Limb (tissue), 2 donors: ENCODE results near the gene TSPAN18.

ENCODE experiments used
- DNase-seq, 2 donors: peaks; one replicate each; pipeline ENCODE4 v3.0.0-alpha.2; 2016; ENCODE audit errors: extremely low spot score in 2 of 2

TSPAN18 gene

DNA sequence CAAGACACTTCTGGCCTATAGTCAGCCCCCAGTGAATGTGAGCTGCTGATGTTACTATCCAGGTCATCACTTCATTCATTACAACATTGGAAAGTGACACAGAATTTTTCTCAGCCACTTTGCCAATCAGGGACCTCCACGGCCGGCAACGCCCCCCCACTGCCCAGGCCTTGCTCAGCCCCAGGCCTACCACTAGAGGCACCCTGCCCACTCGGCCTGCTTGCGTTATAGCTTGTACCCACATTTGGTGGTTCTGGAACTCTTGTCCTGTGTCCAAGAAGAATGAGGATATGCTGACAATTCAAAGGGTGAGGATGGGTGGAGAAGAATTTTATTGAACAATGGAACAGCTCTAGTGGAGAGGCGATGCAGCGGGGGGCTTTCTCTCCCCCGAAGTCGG, 96.2 kb downstream of the TSPAN18 start:
- DNase-seq: no peak

GRCh38 chr11:44823868-44824267, 97.1 kb downstream of the TSPAN18 start:
- DNase-seq: no peak

DNA sequence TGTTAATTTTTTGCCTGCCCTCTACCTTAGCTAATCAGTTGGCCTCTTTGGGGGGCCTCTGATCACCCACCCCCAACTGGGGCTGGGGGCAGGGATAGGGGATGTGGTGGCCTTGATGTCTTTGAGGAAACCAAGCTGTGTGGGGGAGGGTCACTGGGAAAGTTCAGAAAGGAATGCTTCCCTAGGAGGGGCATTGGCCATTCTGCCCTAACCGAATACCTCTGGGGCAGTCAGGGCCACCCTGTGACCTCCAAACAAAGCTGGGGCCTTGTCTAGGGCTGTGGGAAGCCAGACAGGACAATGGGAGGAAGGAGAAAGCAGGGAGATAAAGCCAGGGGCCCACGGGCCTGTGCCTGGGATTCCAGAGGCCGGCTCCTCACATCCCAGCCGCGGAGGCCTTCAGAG, 97.5 kb downstream of the TSPAN18 start:
- DNase-seq: no peak

- no peak for DNase-seq
These were observed 98.5 kb downstream of the TSPAN18 start for GRCh38 chr11:44825058-44825785.

- peak in 1 of 2 donors; percentile 20 for DNase-seq
These were observed 100.3 kb downstream of the TSPAN18 start for GRCh38 chr11:44826922-44827643.

GRCh38 chr11:44828296-44828695, 101.5 kb downstream of the TSPAN18 start:
- DNase-seq: peak in 1 of 2 donors; percentile 12

- DNase-seq: no peak
These were observed 103.1 kb downstream of the TSPAN18 start for GRCh38 chr11:44829838-44830237.

- DNase-seq: peak in 1 of 2 donors; percentile 10
These were observed 105.0 kb downstream of the TSPAN18 start for GRCh38 chr11:44831605-44832394.

DNA sequence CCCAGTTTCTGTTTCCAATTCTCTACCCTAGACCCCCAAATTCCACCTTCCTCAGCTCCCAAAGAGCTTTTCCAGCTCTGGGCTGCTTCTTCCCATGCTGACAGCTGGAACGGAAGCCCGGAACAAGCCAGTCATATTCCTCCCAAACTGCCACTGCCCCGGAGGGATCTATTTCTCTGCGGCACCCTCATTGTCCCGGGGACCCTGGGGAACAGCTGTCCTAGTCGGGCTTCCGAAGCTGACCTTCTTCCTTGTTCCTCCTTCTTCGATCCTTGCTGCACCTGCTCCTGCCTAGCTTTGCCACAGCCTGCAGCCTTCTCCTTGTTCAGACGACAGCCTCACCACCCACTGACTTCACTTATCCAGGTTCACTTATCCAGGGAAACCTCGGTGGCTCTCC, 105.7 kb downstream of the TSPAN18 start:
- DNase-seq: peak in 1 of 2 donors; percentile 29

DNA sequence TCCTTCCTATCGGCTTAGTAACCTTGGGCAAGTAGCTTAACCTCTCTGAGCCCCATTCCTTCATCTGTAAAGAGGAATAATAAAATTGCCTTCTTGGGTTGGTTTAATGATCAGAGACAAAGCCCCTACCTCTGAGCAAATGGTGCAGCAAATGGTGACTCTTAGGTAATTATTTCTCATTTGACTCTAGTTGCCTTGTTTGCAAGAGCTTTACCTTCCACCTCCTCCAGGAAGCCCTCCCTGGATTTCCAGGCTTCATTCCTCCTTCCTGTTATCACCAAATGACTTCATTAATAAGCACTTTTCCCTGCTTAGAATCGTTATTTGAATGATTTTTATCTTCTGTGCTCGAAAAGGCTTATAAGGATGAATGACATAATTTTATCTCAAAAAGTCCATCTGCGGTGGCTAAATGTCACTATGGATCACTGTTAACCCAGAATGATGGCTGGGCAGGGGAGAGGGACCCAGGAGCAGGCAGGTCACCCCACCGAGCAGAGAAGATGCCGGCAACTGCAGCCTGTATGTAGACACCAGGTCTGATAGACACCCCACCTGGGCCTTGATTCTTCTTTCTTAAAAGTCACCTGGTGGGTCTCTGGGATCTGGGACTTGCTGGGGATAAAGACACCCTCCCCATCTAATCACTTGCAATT, 106.6 kb downstream of the TSPAN18 start:
- DNase-seq: peak in 1 of 2 donors; percentile 19

DNA sequence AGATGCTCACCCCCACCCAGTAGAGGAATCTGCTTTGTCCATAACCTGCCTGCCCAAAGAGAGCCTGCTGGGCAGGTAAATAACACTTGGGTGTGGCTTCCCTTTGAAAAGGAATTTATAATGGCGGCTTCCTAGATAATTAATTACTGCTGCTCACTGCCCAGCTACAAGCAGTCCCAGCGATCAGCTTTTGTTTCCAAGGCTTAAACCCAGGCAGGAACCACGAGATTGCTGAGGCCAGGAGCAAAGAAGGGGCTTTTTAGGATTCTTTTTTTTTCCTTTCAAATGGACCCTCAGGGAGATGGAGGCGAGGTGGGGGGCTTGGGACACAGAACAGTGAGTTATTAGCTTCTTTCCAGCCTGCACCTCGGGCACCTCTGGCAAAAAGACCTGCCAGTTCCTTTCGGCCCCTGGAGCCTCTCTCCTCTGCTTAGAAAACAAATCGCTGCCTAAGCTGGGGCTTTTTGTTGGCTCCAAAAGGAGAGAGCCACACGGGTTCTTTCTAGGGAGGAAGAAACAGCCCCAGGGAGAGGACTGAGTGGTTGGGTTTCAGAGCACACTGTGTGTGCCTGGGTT, 107.2 kb downstream of the TSPAN18 start:
- DNase-seq: peak in 1 of 2 donors; percentile 42

DNA sequence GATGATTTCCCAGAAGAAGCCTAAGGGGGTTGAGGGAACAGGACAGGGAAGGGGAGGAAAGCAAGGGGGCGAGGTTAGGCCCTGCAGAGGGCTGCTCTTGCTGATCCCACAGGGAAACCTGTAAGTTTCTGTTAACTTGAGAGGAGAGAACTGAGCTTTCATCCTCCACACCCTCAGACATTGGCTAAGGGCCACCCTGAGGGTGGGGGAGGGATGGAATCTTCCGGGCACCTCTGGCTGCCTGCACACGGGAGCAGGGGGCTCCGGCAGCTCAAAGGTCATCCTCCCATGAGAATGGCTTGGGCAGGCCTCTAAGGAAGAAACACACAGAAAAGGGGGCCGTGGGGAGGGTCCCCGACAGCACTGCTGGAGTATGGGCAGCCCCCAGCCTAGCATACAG, 108.1 kb downstream of the TSPAN18 start:
- peak in 1 of 2 donors; percentile 28 for DNase-seq

GRCh38 chr11:44835296-44835695, 108.5 kb downstream of the TSPAN18 start:
- DNase-seq: no peak

DNA sequence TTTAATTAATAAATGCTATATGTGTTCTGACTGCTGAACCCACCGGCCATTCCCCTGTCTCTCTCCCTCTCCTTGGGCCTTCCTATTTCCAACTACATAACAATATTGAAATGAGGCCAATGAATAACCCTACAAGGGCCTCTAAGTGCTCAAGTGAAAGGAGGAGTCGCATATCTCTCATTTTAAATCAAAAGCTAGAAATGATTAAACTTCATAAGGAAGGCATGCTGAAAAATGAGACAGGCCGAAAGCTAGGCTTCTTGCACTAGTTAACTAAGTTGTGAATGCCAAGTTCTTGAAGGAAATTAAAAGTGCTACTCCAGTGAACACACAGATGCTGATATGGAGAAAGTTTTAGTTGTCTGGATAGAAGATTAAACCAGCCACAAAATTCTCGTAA, 109.2 kb downstream of the TSPAN18 start:
- no peak for DNase-seq

DNA sequence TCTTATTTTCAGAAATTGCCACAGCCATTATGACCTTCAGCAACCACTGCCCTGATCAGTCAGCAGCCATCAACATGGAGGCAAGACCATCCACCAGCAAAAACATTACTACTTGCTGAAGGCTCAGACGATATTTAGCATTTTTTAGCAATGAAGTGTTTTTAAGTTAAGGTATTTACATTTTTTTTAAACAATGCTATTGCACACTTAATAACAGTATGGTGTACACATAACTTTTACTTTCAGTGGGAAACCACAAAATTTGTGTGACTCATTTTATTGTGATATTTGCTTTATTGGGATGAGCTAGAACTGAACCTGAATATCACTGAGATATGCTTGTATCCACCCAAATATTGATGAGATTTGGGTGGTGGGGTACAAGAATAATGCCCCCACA, 110.9 kb downstream of the TSPAN18 start:
- DNase-seq: no peak

GRCh38 chr11:44839458-44840084, 112.8 kb downstream of the TSPAN18 start:
- no peak for DNase-seq

DNA sequence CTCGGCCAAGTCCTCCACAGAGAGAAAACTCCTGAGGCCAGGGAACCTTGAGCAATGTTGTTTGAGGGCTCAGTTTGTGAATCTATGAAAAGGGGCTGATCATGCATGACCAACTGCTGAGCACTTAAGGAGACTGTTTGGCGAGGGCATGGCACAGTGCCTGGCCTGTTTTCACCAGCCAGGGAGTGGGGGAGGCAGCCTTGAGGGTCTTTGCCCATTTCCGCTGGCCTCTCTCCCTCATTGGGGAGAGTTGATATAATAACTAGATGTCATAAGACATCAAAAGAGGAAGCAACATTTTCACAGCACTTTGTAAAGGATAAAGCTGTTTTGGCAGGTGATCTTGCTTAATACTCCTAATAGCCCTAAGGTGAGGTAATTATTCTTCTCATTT, 113.3 kb downstream of the TSPAN18 start:
- DNase-seq: no peak

- no peak for DNase-seq
These were observed 113.9 kb downstream of the TSPAN18 start for GRCh38 chr11:44840521-44841251.

- peak in 1 of 2 donors; percentile 44 for DNase-seq
These were observed 115.5 kb downstream of the TSPAN18 start for GRCh38 chr11:44842220-44842619.

GRCh38 chr11:44846852-44847251, 120.1 kb downstream of the TSPAN18 start:
- no peak for DNase-seq
